HEK293T (cell line): ENCODE measurements around the gene STOML3.

Source experiments
- BHLHE40 ChIP-seq: fragments of 450-650 bp; IDR thresholded peaks from 2 replicates; pipeline ENCODE4 v1.6.1; 2016; ENCODE audit warnings: mild to moderate bottlenecking, moderate library complexity, borderline replicate concordance
- CTBP1 ChIP-seq: fragments of 450-650 bp; IDR thresholded peaks from 2 replicates; pipeline ENCODE4 v1.6.1; 2016; ENCODE audit warnings: borderline replicate concordance
- ELF4 ChIP-seq: fragments of 450-650 bp; IDR thresholded peaks from 2 replicates; pipeline ENCODE4 v1.6.1; 2017; ENCODE audit warnings: antibody characterized with exemption
- FOXA1 ChIP-seq: fragments of 450-650 bp; IDR thresholded peaks from 2 replicates; pipeline ENCODE4 v1.6.1; 2016; ENCODE audit warnings: mild to moderate bottlenecking
- L3MBTL2 ChIP-seq: fragments of 450-650 bp; conservative IDR thresholded peaks from 2 replicates; pipeline ENCODE4 v1.6.1; 2016; ENCODE audit warnings: mild to moderate bottlenecking
- SP1 ChIP-seq: fragments of 450-650 bp; IDR thresholded peaks from 2 replicates; pipeline ENCODE4 v1.6.1; 2017
- SUZ12 ChIP-seq: fragments of 450-650 bp; IDR thresholded peaks from 2 replicates; pipeline ENCODE4 v1.6.1; 2016; ENCODE audit warnings: mild to moderate bottlenecking
- ZNF384 ChIP-seq: fragments of 450-650 bp; IDR thresholded peaks from 2 replicates; pipeline ENCODE4 v1.6.1; 2016

DNA sequence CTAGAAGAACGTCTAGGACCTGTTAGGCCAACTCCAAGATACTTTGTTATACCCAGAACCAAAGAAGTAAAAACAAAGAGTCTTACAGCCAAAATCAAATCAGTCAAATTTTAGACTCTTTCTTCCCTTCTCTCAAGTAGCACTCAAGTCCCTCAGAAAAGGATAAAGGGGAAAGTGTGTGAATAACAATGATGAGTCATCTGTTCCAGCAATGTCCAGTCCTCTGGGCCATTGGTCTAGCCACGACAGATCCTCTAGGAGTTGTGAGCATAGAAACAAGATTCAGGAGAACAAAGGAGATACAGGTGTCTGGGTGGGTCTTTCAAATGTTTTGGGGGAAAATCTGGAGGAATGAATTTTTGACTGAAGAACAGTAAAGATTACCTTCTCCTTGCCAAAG lies 36.3 kb downstream of the STOML3 start:
- TF ChIP-seq CTBP1 = no peak
- TF ChIP-seq ELF4 = no peak
- TF ChIP-seq BHLHE40 = no peak
- TF ChIP-seq SP1 = no peak
- TF ChIP-seq L3MBTL2 = no peak
- no peak for TF ChIP-seq SUZ12
- TF ChIP-seq FOXA1 = no peak
- no peak for TF ChIP-seq ZNF384
